NB4 (cell line): ENCODE results near the gene PCNX2.

ENCODE experiments used
- DNase-seq: peaks from one replicate; pipeline ENCODE4 v3.0.0; 2010; ENCODE audit warnings: low read depth
- H3K4me3 ChIP-seq: one replicate; pipeline ENCODE4 v1.5.1; 2011; ENCODE audit warnings: mild to moderate bottlenecking, low read depth, low read length, moderate library complexity
- CTCF ChIP-seq: IDR thresholded peaks from one replicate; pipeline ENCODE4 v1.5.1; 2012; ENCODE audit warnings: low read depth, low read length
- MAX ChIP-seq: IDR thresholded peaks from 2 replicates; pipeline ENCODE4 v1.6.1; 2011; ENCODE audit warnings: low read depth, low read length
- MYC ChIP-seq: IDR thresholded peaks from 2 replicates; pipeline ENCODE4 v1.6.1; 2011; ENCODE audit warnings: low read depth, low read length
- POLR2A ChIP-seq: IDR thresholded peaks from 2 replicates; pipeline ENCODE4 v1.6.1; 2011; ENCODE audit warnings: mild to moderate bottlenecking; ENCODE audit not compliant: insufficient read length; ENCODE audit errors: extremely low read depth

The PCNX2 gene

GRCh38 chr1:233211106-233211505 lies 84.4 kb downstream of the PCNX2 start:
- no peak for DNase-seq
- no peak overlapping the region for H3K4me3 ChIP-seq
- TF ChIP-seq MYC (no peak), MAX (no peak), CTCF (no peak), POLR2A (no peak)

GRCh38 chr1:233209481-233209880 lies 86.0 kb downstream of the PCNX2 start:
- no peak overlapping the region for H3K4me3 ChIP-seq
- TF ChIP-seq POLR2A = no peak
- no peak for DNase-seq

GRCh38 chr1:233208687-233209086 lies 86.8 kb downstream of the PCNX2 start:
- H3K4me3 ChIP-seq = no peak overlapping the region
- no peak for TF ChIP-seq MAX
- no peak for TF ChIP-seq CTCF
- no peak for TF ChIP-seq POLR2A
- no peak for TF ChIP-seq MYC
- no peak for DNase-seq

- peak; percentile 7 for DNase-seq
- TF ChIP-seq MYC = no peak
- no peak for TF ChIP-seq POLR2A
- no peak for TF ChIP-seq CTCF
- no peak overlapping the region for H3K4me3 ChIP-seq
These were observed 97.6 kb downstream of the PCNX2 start for GRCh38 chr1:233197940-233198339.

- no peak overlapping the region for H3K4me3 ChIP-seq
- TF ChIP-seq POLR2A = no peak
- no peak for DNase-seq
These were observed 101.8 kb downstream of the PCNX2 start for GRCh38 chr1:233193741-233194140.

GRCh38 chr1:233190987-233191386 lies 104.5 kb downstream of the PCNX2 start:
- no peak overlapping the region for H3K4me3 ChIP-seq
- no peak for DNase-seq
- no peak for TF ChIP-seq MYC
- no peak for TF ChIP-seq MAX
- TF ChIP-seq CTCF = no peak
- no peak for TF ChIP-seq POLR2A

GRCh38 chr1:233189526-233189925 lies 106.0 kb downstream of the PCNX2 start:
- H3K4me3 ChIP-seq = no peak overlapping the region
- no peak for DNase-seq
- no peak for TF ChIP-seq MAX
- no peak for TF ChIP-seq POLR2A
